MCF 10A (cell line): ENCODE measurements around the gene SLC25A17. TPM values are rescaled to one million over a fixed set of nuclear protein-coding genes. Genes with fewer than 3 reads are reported as not detected.
A peak's percentile ranks its signal among the peaks of the same experiment; 100 is the strongest.

Experiments
- BruUV-seq: library from RNA; stranded (reverse); fragments of 400-500 nt; replicated peaks from 2 replicates; lab custom pipeline; 2021; lab: Mats Ljungman, UMichigan
- CTCF ChIA-PET: fragments of 300-600 bp; sonication (Branson Sonifier 250); formaldehyde crosslinking; extraction: SDS; loops from one replicate; lab custom pipeline; 2021; ENCODE audit warnings: antibody characterized with exemption, inconsistent platforms; lab: Yijun Ruan, JAX
- POLR2A ChIA-PET: fragments of 300-600, 350-650 bp; sonication (Branson Sonifier 250); formaldehyde crosslinking; extraction: SDS; loops from one replicate; lab custom pipeline; 2020; ENCODE audit warnings: antibody characterized with exemption, inconsistent platforms; lab: Yijun Ruan, JAX
- DNase-seq: peaks from one replicate; pipeline ENCODE4 v3.0.0-alpha.2; 2018; ENCODE audit not compliant: unreplicated experiment
- H3K27ac Mint-ChIP-seq: one replicate; pipeline ENCODE4 v1.8.0; 2022; ENCODE audit warnings: mild to moderate bottlenecking, low read depth, mixed read lengths; ENCODE audit not compliant: unreplicated experiment
- H3K27me3 Mint-ChIP-seq: one replicate; pipeline ENCODE4 v1.8.0; 2022; ENCODE audit warnings: mixed read lengths; ENCODE audit not compliant: insufficient read depth, unreplicated experiment
- H3K36me3 Mint-ChIP-seq: one replicate; pipeline ENCODE4 v1.8.0; 2022; ENCODE audit warnings: mild to moderate bottlenecking, moderate library complexity, mixed read lengths; ENCODE audit not compliant: insufficient read depth, unreplicated experiment
- H3K4me1 Mint-ChIP-seq: one replicate; pipeline ENCODE4 v1.8.0; 2022; ENCODE audit warnings: mixed read lengths; ENCODE audit not compliant: insufficient read depth, unreplicated experiment
- H3K4me3 Mint-ChIP-seq: one replicate; pipeline ENCODE4 v1.8.0; 2022; ENCODE audit warnings: mild to moderate bottlenecking, moderate library complexity, mixed read lengths; ENCODE audit not compliant: unreplicated experiment
- H3K9me3 Mint-ChIP-seq: one replicate; pipeline ENCODE4 v1.8.0; 2022; ENCODE audit warnings: mixed read lengths; ENCODE audit not compliant: unreplicated experiment
- intact Hi-C: fragments of 100-400 bp; cut with micrococcal nuclease; formaldehyde crosslinking; loops from 2 replicates; pipeline ENCODE4 v1.14.1; 2022
- total RNA-seq: library from RNA; stranded (reverse); gene quantifications from 2 replicates; pipeline ENCODE4 v1.2.3, GENCODE V29; 2022
- TF ChIP-seq, protein P1 (sequence below): fragments of 200-600 bp; IDR thresholded peaks from one replicate; pipeline ENCODE4 v1.8.0; 2022; ENCODE audit warnings: antibody characterized with exemption, mild to moderate bottlenecking; ENCODE audit not compliant: unreplicated experiment

SLC25A17 gene
- total RNA-seq, 1 experiment from 2014 or later = 22.3 TPM

- Mint-ChIP-seq H3K27ac (no peak overlapping the region), H3K4me1 (no peaks in the 10 kb centered on the region), H3K27me3 (no peaks in the 10 kb centered on the region), H3K9me3 (no peaks in the 10 kb centered on the region), H3K36me3 (peaks cover 66% of the 10 kb centered on the region), H3K4me3 (no peak overlapping the region)
- intact Hi-C loops = no loop called here
- ChIA-PET CTCF (interaction anchor here (0.7 to 1.0 kb wide), 2 partner anchors 19 to 63 kb away, joined by 3 read pairs; no protein-coding TSS in a partner anchor), POLR2A (interaction anchor here (0.9 to 6.6 kb wide), 2 partner anchors 19 to 31 kb away, joined by 3 to 58 read pairs; partner anchors contain the start of genes ST13 and XPNPEP3)
- DNase-seq = no peak
- no TSS peak for BruUV-seq
- TF ChIP-seq, protein P1, sequence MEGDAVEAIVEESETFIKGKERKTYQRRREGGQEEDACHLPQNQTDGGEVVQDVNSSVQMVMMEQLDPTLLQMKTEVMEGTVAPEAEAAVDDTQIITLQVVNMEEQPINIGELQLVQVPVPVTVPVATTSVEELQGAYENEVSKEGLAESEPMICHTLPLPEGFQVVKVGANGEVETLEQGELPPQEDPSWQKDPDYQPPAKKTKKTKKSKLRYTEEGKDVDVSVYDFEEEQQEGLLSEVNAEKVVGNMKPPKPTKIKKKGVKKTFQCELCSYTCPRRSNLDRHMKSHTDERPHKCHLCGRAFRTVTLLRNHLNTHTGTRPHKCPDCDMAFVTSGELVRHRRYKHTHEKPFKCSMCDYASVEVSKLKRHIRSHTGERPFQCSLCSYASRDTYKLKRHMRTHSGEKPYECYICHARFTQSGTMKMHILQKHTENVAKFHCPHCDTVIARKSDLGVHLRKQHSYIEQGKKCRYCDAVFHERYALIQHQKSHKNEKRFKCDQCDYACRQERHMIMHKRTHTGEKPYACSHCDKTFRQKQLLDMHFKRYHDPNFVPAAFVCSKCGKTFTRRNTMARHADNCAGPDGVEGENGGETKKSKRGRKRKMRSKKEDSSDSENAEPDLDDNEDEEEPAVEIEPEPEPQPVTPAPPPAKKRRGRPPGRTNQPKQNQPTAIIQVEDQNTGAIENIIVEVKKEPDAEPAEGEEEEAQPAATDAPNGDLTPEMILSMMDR = no peak
Observed at GRCh38 chr22:40823426-40823825, 4.3 kb upstream of the SLC25A17 start.

DNA sequence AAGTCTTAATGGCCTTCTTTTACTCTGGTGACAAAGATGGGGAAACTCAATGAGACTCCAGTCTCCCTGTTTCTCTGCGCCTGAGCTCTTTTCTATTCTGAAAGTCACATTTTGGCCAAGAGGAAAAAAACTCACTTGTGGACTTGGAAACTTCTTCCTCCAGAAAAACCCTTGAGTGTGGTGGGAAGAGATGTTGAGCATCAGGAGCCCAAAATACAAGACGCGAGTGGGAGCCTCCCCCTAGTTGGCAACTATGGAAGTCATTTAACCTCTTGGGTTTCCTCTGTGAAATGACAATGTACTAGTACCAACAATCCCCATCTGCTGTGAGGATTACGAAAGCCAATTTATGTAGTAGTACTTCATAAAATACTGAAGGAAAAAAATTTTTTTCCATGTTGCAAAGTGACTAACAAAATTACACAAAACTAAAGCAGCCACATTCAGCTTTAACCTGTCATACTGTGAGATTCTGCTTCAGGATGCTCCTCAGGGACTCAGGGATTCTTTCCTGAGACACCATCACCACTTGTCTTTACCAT lies 524 bp upstream of the SLC25A17 start:
- peak overlapping the region; percentile 95 for H3K4me3 Mint-ChIP-seq
- BruUV-seq = TSS peak; percentile 75
- no peaks in the 10 kb centered on the region for H3K27me3 Mint-ChIP-seq
- peak; percentile 30 for DNase-seq
- peak overlapping the region; percentile 94 for H3K27ac Mint-ChIP-seq
- CTCF ChIA-PET = interaction anchor here (0.6 to 1.6 kb wide), 4 partner anchors 11 to 641 kb away, joined by 3 to 7 read pairs (median 4); partner anchors contain the start of gene ST13
- peaks cover 29% of the 10 kb centered on the region for H3K36me3 Mint-ChIP-seq
- TF ChIP-seq, protein P1 = no peak
- POLR2A ChIA-PET = interaction anchor here (0.6 to 6.6 kb wide), 12 partner anchors 9 to 1997 kb away, joined by 3 to 58 read pairs (median 4); partner anchors contain the start of genes ST13 and XPNPEP3
- peaks cover 16% of the 10 kb centered on the region for H3K4me1 Mint-ChIP-seq
- intact Hi-C loops = no loop called here
- no peaks in the 10 kb centered on the region for H3K9me3 Mint-ChIP-seq

DNA sequence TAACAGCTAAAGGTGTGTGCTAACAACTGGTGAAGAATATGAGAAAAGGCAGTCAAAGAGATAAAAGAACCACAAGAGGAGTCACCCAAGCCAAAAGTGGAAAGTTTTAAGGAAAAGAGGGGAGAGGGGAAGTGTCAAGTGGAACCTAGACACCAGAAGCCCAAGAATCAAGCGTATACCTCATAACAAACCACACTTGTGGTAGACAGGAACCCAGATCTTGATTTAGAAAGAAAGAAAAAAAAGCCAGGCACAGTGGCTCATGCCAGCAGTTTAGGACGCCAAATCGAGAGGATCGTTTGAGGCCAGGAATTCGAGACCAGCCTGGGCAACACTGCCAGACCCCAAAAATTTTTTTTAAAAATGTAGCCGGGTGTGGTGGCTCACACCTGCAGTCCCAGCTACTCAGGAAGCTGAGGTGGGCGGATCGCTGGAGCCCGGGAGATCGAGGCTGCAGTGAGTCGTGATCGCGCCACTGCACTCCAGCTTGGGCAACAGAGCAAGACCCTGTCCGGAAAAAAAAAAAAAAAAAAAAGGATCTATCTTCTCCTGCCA lies 877 bp downstream of the SLC25A17 start:
- H3K27me3 Mint-ChIP-seq = no peaks in the 10 kb centered on the region
- H3K27ac Mint-ChIP-seq = peak overlapping the region; percentile 94
- H3K36me3 Mint-ChIP-seq = peaks cover 18% of the 10 kb centered on the region
- POLR2A ChIA-PET = interaction anchor here (0.5 to 6.6 kb wide), 7 partner anchors 9 to 285 kb away, joined by 3 to 58 read pairs (median 4); partner anchors contain the start of genes ST13 and XPNPEP3
- CTCF ChIA-PET = interaction anchor here (0.6 to 1.6 kb wide), 7 partner anchors 9 to 336 kb away, joined by 3 to 7 read pairs (median 3); no protein-coding TSS in a partner anchor
- H3K4me1 Mint-ChIP-seq = peaks cover 16% of the 10 kb centered on the region
- TSS peak; percentile 36 for BruUV-seq
- no peaks in the 10 kb centered on the region for H3K9me3 Mint-ChIP-seq
- no peak for DNase-seq
- TF ChIP-seq, protein P1 = no peak
- intact Hi-C loops = no loop called here
- peak overlapping the region; percentile 95 for H3K4me3 Mint-ChIP-seq

DNA sequence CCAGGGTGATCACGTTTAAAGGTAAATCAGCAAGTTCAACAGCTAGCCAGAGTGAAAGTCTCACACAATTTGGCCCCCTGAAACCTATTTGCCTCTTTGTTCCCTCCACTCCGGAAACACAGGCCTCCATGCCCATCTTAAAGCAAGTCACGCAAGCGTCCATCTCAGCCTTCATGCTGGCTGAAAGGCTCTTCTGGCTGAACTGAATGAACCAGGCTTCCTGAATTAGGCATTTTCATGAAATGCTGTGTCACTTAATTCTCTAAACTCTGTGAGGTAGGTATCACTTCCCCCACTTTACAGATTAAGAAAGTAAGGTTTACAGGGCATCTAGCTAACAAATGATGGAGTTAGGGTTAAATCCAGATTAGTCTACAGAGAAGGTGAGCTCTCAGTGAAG lies 1.4 kb downstream of the SLC25A17 start:
- ChIA-PET POLR2A (interaction anchor here (0.5 to 6.6 kb wide), 4 partner anchors 17 to 210 kb away, joined by 3 to 58 read pairs (median 4); partner anchors contain the start of genes ST13 and XPNPEP3), CTCF (interaction anchor here (0.8 to 1.2 kb wide), 2 partner anchors 19 to 30 kb away, joined by 3 to 4 read pairs; no protein-coding TSS in a partner anchor)
- intact Hi-C loops = no loop called here
- Mint-ChIP-seq H3K27me3 (no peaks in the 10 kb centered on the region), H3K27ac (peak overlapping the region; percentile 94), H3K9me3 (no peaks in the 10 kb centered on the region), H3K36me3 (peaks cover 17% of the 10 kb centered on the region), H3K4me1 (peaks cover 16% of the 10 kb centered on the region), H3K4me3 (peak overlapping the region; percentile 95)
- DNase-seq = no peak
- TF ChIP-seq, protein P1 = no peak
- BruUV-seq = no TSS peak
